ENCODE measurements around the gene WDR74.
"Not testable (repeated sequence)": the region's sequence is repeated elsewhere in the genome, so short reads cannot be mapped to it uniquely, and the experiment has no call there.

Gene WDR74

GRCh38 chr11:62839050-62839945 is at the start of gene WDR74:
Gene WDR74 (minus strand): TSS chr11:62839590. CDS start chr11:62839570, 20 bp downstream.
- DNase-seq, result peak; percentile 62 to 88 (median 83)

GRCh38 chr11:62889126-62889483 is 49.7 kb upstream of the WDR74 start:
- no peak for DNase-seq

- DNase-seq, result no peak
Measured at GRCh38 chr11:62888406-62888805, 49.0 kb upstream of the WDR74 start.

GRCh38 chr11:62885137-62885750 is 45.9 kb upstream of the WDR74 start:
- DNase-seq, result no peak

- DNase-seq, result no peak
Measured at GRCh38 chr11:62883673-62884072, 44.3 kb upstream of the WDR74 start.

- DNase-seq, result no peak
Measured at GRCh38 chr11:62882788-62883501, 43.6 kb upstream of the WDR74 start.

GRCh38 chr11:62882431-62882749 is 43.0 kb upstream of the WDR74 start:
- no peak for DNase-seq

- peak; percentile 85 to 90 (median 88) for DNase-seq
Measured at GRCh38 chr11:62881579-62882430, 42.4 kb upstream of the WDR74 start.

GRCh38 chr11:62880803-62881578 is 41.6 kb upstream of the WDR74 start, which contains the start of gene SLC3A2:
Gene SLC3A2 (plus strand): TSS chr11:62880896. CDS start chr11:62881024, 128 bp downstream.
- peak; percentile 82 to 90 (median 86) for DNase-seq

GRCh38 chr11:62880231-62880802 is 40.9 kb upstream of the WDR74 start:
- DNase-seq, result no peak

GRCh38 chr11:62879235-62879978 is 40.0 kb upstream of the WDR74 start:
- no peak for DNase-seq

GRCh38 chr11:62876712-62877111 is 37.3 kb upstream of the WDR74 start:
- no peak for DNase-seq

GRCh38 chr11:62875698-62876478 is 36.5 kb upstream of the WDR74 start:
- no peak for DNase-seq

GRCh38 chr11:62874851-62875250 is 35.5 kb upstream of the WDR74 start:
- no peak for DNase-seq

GRCh38 chr11:62865635-62866034 is 26.2 kb upstream of the WDR74 start:
- DNase-seq, result no peak

GRCh38 chr11:62863687-62864335 is 24.4 kb upstream of the WDR74 start:
- DNase-seq, result no peak

- not testable (repeated sequence) for DNase-seq
Measured at GRCh38 chr11:62861564-62862192, 22.3 kb upstream of the WDR74 start.

- DNase-seq, result no peak
Measured at GRCh38 chr11:62860835-62861563, 21.6 kb upstream of the WDR74 start.
